GM18517 (cell line): ENCODE data around the gene COL5A3.
"Not testable (repeated sequence)": the region's sequence is repeated elsewhere in the genome, so short reads cannot be mapped to it uniquely, and the experiment has no call there.

Experiments
- ATAC-seq: cut with Tn5 transposase; IDR thresholded peaks from one replicate; pipeline ENCODE4 v1.9.1; 2021; ENCODE audit warnings: mild to moderate bottlenecking, moderate library complexity; ENCODE audit not compliant: unreplicated experiment

COL5A3 gene

DNA sequence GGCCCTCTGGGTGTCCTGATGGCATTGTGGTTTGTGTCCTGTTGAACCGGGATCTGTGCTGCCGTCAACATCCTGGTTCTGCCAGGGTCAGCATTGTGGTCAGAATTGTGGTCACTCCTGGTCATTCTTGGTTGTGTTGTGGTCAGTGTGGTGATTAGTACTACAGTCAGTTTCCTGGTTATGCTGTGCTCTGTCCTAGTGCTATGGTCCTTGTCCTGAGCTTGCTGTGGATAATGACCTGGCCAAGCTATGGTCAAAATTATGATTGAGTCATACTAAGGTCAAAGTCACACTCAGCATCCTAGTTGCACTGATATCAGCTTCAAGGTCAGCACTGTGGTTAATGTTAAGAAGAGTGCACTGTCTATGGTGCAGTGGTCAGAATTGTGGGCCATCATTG lies 69.5 kb downstream of the COL5A3 start:
- ATAC-seq, result no peak

DNA sequence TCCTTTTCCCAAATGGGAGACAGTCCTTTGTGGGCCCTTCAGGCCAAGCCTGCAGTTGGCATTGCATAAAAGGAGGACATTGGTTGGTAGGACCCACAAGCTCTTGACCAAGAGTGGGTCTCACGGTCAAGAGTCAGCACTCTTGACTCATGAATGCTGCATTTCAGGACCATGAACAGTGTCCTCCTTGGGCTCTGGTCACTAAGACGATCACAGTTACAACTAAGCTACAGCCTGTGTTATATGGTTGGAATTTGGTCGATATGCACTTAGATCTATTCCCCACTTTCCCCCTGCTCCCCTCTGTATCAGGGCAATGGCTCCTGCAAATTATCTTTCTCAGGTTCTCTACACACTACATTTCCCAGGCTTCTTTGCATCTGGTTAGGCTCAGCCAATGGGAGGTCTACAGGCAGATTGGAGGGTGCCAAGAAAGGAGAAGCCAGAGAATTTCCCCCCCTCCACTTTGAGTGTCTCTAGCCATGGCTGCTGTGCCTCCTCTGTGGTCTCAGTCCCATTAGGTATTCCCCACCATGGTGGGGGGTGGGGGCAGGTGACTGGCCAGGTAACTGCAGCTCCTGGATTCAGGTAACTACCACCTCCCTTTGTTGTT lies 70.9 kb downstream of the COL5A3 start:
- no peak for ATAC-seq

DNA sequence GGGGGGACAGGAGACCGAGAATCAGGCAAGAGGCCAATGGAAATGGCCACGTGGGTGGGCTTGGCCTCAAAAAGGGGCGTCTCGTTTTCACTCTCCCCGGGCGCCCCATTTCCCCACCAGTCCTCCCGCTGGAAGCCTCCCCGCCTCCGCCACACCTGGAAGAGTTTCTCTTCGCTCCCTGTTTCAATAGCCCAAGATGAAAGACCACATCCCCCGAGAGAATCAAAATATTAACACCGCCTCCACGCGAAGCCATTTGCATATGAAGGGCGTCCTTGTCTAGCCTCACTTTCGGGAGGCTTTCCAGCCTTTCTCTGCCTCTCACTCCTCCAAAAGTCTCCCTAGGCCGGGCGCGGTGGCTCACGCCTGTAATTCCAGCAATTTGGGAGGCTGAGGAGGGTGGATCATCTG lies 73.3 kb downstream of the COL5A3 start:
- no peak for ATAC-seq

DNA sequence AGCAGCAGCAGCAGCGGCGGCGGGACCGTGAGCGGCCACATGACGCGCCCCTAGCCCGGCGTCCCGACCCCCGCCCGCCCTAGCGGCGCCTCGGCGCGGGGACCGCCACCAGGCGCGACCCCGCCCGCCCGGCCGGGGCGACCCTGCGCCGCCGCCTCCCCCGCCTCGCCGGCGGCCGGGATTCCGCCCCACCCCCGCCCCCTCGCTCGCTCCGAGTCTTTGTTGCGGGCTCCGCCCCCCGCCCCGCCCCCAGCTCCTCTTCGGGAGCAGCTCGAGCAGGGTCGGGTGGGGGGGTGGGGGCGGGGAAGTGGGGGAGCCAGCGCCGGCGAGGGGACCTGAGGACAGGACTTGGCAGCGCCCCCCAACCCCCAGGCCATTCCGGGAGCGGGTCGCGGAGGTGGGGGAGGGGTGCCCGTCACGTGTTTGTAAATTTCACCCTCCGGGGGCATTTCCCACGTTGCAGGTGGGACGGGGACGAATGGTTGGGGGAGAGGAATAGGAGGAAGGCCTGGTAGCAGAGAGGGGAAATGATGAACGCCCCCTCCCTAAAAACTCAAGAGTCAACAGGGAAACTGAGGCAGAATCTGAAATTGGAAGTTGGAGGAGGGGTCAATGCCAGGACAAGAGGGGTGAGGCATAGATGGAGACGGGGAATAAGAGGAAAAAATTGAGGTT lies 73.8 kb downstream of the COL5A3 start, which contains the start of gene OLFM2:
OLFM2 (minus strand) TSS at position 190 of the 675 bp plus-strand sequence; CDS start at position 41, 149 bp downstream.
- ATAC-seq, result no peak

DNA sequence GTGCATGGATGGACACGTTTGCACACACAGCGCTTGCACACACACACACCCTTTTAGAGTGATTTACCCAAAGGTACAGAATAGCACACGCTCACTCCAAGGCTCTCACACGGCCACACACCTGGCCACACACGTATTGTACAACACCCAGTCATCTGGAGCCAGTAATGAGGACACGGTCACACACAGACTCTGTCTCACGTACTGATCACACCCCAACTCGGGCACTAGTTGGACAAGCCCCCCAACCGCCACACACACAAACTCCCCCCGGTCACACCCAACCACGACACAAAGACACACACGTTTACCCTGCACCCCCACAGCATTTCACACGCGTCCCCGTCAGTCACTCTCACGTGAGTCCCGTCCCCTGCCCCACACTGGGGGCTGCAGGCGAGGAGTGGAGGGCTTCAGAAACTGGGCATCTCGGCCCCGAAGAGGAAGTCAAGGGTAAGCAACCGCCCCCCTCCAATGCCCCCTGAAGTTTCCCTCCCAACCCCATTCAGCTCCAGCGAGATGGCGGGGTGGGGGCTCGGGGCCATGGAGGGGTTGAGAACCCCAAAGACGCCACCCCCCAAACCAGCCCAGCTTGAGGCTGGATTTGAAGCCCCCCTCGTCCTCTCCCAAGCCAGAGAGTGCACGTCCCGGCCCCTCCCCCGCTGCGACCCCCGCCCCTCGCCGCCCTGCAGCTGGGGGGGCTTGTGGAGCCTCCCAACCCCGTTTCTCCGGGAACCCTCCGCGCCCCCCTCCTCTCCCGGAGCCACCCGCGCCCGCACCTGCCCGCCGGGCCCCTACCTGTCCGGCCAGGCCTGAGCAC lies 74.6 kb downstream of the COL5A3 start:
- ATAC-seq, result no peak

DNA sequence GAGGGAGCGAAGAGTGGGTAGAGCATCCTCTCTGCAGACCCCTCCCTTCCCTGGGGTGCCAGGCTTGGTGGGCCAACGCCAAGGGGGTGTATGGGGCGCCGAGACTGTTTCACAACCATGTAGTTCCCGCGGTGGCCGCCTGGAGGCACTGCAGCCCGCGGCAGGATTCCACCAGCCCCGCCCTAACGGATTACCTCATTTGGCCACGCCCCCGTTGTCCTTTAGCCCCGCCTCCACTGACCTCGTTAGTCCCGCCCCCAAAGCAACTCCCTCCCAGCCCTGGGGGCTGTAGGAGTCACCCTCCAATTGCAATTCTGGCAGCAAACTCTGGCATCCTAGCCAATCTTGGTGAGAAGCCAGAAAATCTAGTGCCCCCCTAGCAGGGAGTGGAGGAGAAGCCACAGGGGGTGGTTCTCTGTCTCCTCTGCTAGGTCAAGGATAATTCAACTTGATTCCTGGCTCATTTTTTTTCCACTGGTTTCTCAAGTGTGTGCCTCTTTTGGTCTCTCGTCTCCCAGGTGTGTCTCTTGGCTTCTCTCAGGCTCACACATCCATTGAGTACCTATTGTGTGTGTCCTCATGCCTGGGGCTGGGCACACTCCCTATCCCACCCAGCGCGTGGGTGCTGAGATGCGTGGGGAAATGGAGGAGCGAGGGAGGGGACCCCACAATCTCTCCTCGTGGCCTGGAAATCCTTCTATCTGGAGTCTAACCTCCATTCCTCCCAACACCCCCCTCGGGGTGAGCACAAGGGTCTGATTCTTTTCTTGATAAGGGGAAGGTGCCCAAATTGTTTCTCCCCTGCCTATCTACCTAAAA lies 76.0 kb downstream of the COL5A3 start:
- ATAC-seq, result no peak

DNA sequence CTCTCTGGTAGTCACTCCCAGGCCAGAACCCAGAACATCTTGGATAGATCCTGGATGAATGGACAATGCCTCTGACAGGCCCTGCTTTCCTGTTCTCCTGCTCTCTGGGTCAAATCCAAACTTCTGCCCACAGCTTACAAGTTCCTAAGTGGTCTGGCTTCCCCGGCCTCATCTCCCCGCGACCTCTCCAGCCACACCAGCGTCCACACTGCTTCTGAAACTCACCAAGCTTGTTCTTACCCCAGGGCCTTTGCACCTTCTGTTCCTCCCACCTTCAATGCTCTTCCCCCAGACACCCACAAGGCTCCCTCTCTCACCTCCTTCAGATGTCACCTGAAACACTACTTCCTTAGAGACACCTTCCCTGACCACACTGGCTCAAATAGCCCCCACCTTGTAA lies 77.5 kb downstream of the COL5A3 start:
- no peak for ATAC-seq

DNA sequence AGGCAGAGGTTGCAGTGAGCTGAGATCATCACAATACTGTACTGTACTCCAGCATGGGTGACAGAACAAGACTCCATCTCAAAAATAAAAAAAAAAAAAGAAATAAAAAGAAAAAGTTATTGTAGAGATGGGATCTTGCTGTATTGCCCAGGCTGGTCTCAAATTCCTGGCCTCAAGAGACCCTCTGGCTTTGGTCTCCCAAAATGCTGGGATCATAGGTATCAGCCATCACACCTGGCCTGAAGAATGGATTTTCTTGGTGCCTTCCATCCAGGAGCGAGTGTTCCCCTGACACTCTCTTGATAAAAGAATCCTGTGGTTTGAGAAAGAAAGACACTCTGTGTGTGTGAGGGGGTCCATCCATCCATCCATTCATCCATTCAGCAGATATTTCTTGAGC lies 78.7 kb downstream of the COL5A3 start:
- no peak for ATAC-seq

DNA sequence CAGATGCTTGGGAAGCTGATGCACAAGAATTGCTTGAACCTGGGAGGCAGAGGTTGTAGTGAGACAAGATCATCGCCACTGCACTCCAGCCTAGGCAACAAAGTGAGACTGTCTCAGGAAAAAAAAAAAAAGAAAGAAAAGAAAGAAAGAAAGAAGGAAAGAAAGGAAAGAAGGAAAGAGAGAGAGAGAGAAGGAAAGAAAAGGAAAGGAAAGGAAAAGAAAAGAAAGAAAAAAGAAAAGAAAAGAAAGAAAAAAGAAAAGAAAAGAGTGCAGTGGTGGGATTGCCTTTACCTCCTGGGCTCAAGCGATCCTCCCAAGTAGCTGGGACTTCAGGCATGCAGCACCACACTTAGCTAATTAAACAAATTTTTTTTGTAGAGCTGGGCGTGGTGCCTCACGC lies 86.9 kb downstream of the COL5A3 start:
- ATAC-seq, result no peak

DNA sequence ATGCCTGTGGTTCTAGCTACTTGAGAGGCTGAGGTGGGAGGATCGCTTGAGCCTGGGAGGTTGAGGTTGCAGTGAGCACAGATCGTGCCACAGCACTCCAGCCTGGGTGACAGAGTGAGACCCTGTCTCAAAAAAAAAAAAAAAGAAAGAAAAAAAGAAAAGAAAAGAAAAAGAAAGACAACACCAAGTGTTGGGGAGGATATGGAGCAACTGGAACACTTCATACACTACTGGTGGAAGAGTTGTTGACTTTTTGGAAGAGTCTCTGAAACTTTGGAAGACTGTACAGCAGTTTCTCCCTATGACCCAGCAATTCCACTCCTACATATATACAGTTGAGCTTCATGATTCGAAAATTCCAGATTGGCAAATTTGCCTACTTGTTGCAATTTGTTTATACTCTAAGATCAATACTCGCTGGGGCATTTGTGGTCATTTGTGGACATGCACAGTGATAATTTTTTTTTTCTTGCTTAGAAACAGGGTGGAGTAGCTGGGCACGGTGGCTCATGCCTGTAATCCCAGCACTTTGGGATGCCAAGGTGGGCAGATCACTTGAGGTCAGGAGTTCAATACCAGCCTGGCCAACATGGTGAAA lies 87.4 kb downstream of the COL5A3 start:
- not testable (repeated sequence) for ATAC-seq

DNA sequence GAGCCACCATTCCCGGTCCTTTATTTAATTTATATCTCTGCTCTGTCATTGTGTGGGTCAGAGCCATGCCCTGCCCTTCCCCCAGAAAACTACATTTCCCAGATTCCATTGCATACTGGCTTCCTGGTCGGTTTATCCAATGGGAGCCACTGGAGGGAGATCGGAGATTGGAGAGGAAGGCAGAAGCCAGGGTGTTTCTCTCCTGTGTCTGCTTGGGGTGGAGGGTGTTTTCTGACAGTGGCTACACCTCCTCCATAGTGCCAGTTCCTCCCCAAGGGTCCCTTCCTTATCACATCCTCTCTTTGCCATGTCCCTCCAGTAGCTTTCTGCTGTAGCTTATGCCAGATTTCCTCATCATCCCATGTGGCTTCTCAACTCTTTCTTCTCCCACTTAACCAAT lies 93.0 kb downstream of the COL5A3 start:
- no peak for ATAC-seq

DNA sequence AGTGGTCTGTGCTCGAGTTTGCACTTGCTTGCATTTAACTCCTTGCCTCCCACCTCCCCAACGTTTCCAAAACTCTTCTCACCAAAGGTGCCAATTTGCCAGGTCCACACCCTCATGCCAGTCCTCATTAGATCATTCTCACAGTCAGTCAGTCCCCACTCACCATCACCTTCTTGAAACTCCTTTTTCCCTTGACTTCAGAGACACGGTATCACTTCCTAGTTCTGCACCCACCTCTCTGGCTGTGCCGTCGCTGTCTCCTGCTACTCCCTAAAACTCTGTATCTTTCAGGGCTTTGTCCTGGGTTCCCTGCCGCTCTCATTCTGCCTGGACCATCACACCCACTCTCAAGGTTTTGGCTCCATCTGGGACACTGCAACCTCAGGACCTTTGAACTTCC lies 93.6 kb downstream of the COL5A3 start:
- ATAC-seq, result no peak

DNA sequence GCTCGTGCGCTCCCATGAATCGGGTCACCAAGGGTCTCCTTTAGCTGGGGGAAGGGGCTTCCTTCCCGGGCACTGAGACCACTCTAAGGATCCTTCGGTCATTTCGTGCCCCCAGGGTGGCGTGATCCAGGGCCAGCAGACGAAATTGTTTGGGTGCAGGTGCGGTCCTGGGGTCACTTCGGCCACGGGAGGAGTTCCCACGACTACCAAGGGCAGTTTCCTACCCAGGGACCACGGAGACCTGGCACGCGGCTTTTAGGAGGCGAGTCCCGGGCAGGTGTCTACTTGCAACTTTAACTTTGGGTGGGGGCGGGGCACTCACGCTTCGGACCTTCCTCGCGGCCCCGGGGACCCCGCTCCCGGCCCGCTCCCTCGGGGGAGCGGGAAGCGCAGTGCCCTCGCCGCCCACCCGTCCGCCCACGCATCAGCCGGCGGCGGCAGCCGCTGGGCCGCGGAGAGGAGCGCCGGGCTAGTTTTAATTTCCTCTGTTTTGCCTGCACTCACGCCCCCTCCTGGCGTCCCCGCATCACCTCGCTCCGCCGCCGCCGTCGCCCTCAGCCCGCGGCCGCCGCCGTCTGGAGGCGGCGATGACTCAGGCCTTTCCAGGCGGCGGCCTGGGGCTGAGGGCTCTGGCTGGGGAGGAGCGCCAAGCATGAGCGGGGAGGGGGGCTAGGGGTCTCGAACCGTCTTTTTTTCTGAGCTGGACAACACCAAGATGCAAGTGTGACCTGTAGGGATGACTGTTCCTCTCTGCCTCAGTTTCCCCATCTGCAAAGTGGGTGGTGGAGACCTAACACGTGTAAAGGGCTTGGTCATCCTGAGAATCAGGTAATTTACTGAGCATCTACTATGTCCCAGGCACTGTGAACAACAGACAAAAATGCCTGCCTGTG lies 95.7 kb downstream of the COL5A3 start:
- ATAC-seq, result no peak

DNA sequence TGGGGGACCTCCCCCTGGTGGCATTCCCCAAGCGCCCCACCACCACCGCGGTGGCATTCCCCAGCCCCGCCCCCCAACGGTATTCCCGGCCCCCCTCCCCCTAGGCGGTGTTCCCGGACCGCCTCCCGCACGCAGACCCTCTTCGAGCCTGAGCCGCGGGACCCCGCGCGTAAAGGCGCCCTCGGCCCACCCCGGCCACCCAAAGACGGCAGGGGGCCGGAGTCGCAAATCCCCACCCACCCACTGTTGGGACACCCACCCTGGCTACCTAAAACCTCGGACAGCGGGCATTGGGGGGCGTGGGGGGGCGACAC lies 96.3 kb downstream of the COL5A3 start:
- ATAC-seq, result no peak

DNA sequence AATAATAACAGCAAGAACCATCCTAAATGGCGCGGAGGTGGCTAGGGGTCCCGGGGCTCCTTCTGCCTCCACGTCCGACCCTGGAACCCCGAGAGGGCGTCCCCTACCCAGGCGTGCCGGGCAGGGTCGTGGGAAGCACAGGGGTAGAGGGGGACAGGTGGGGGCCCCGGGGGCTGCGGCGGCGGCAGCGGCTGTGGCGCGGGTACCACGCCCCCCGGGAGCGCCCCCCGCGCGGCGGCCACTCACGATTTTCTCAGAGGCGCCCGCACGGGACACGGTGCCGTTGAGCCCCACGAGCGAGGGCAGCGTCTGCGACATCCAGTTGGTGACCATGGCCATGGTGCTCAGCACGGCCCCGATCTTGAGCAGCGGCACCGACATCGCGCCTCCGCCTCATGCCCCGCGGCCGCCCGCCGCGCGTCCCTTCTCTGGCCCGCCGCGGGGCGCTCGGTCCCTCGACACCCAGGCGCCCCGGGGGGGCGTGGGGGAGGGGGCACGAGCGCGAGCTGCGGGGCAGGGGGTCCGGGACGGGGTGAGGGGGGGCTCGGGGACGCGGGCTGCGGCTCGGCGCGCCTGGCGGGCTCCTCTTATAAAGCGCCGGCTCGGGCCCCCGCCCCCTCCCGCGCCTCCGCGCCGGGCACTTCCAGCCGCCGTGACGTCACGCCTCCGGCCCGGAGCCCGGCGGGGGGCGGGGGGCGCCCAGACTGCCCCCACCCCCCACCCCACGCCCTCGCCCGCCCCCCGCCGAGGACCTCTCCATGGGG lies 96.9 kb downstream of the COL5A3 start:
- ATAC-seq, result no peak

DNA sequence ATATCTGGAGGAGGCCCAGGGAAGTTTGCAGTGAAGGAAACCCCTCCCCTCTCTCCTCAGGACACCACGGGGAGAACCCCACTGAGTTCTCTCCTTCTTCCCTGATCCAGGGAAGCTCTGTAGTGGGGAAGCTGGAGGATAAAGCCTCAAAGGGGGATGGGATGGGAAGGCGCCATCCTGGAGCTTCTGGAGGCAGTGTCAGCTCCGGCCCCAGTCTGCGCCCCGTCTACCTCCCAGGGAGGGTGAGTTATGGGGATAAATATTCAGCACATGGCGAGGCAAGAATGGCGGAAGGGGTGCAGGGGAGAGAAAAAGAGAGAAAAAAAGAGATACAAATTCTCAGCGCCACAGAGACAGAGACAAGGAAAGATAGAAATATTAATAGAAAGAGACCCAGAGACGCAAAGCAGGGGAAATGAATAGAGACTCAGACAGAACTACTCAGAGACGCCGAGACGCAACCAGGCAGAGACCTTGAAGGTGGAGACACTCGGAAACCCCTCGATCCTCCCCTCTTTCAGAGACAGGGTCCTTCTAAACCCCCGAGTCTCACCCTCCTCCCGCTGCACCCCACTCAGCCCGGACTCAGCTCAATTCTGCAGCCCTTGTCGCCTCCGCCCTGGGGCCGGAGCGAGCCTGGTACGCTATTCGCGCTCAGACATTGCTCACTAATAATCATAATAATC lies 97.6 kb downstream of the COL5A3 start:
- ATAC-seq, result no peak

DNA sequence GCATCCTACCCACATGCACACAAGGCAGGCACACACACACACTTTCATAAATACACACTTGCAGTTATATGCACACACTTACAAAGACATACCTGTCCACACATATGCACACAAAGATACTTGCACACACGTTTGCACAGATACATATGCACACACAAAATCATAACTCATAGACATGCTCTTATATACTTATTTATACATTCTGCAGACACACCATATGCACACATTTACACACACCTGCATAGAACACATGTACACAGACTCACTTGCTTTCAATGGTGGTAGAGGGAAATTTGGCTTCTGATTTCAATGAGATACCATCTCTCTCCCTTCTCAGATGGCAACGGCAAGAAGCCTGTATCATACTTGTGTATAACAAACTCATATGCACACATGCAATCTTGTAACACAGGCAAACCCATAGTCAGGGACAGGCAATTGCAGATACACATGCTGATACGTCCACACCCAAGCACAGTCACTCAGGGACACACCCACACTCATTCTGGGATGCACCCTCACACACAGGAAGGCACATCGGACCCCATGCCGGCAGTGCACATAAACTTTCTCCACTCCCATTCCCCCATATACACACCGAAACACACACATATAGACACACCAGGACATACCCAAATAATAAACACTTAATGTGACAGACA lies 98.6 kb downstream of the COL5A3 start:
- ATAC-seq, result no peak

DNA sequence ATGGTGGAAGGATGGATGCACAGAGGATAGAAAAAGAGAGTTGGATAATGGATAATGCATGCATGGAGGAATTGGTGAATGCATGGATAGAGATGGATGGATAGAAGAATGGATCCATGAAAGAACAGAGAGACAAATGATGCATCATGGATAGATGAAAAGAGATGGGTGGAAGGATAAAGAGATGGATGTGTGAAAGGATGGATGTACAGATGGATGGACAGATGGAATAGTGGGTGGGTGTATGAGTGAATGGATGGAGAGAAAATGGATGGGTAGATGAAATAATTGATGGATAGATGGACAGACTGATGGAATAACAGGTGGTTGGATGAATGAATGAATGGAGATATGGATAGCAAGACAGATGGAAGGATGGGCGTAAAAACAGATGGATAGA lies 99.7 kb downstream of the COL5A3 start:
- no peak for ATAC-seq
